NCI-H82 (cell line): ENCODE data around the gene DNMBP.
A peak's percentile ranks its signal among the peaks of the same experiment; 100 is the strongest.
"Not testable (repeated sequence)": the region's sequence is repeated elsewhere in the genome, so short reads cannot be mapped to it uniquely, and the experiment has no call there.

ENCODE experiments used
- DNase-seq: peaks from one replicate; lab custom pipeline; 2025; lab: John Stamatoyannopoulos, UW

DNMBP gene

DNA sequence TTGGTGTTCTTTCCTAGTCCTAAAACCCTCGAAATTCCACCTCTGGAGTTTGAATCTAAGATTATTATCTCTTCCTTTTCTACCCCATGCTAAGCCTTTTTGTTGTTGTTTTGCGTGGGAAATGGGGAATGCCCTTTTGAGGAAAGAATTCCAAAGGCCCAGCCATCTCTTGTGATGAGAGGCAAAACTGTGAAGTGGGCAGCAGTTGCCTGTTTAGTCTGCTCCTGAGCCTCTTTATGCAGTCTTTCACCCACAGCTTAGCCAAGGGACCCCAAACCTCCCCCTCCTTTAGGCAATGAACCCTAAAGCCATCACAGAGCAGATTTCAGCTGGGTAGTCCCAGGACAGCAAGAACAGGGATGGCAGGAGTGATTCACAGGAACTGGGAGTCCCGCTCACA, 95.5 kb downstream of the DNMBP start:
- no peak for DNase-seq

DNA sequence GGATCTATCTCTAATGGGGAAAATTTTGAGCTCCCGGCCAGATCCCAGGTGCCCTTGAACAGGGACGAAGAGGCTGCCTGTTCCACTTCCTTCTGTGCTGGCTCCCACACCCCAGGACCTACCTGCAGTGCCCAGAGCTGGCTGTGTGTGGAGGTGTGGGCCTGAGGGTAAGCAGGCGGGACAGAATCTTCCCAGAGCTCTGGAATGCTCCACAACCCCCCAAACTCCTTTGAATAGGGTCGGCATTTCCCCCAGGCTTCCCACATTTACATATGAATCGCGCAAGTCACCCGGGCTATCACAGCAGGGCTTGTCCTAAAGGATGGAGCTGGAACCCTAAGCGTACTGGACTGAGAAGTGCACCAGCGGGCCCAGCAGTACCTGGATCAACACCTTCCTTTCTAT, 95.9 kb downstream of the DNMBP start:
- DNase-seq, result peak; percentile 56

DNA sequence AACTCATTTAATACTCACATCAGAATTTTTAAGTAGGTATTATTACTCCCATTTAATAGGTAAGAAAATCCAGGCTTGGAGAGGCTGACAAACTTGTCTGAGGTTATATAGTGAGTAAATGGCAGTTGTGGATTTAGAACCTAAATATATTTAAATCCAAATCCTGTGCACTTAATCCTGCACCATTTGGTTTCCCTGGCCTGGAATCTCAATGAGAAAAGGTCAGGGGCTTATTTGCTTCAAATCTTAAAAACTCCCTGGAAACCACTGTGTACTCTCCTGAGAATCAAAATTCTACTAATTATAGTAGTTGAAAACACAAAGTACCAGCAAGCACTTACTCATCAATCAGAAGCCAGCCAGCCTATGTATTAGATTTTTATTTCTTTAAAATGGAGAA, 97.7 kb downstream of the DNMBP start:
- peak; percentile 75 for DNase-seq

DNA sequence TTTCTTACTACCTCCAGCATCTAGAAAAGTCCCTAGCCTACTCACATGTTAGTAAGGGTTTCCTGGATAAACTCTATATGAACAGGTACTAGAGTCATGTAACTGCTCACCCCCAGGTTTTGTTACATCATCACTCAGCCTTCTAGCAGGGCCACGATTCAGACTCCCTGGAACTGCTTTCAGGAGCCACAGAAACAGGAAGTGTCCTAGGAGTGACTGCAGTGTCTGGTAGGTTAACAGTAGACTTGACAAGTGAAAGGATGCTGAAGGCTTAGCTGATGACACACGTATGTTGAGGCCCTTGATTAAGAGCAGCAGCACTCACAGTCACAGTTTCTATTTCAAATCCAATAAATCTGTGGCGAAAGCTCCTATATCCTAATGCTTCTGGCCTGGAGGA, 101.2 kb downstream of the DNMBP start:
- peak; percentile 50 for DNase-seq

DNA sequence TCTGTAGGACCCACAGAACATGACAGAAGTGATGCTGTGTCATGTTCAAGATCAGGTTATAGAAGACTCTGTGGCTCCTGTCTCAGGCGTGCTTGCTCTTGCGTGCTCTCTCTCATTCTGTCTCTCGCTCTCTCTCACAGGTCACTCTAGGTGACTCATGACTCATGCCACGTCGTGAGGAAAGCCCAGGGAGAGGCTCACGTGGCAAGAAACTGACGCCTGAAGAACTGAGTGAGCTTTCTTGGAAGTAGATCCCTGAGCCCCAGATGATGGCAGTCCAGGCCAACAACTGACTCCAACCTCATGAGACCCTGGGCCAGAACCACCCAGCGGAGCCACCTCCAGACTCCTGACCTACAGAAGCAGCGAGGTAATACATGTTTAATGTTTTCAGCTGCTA, 103.3 kb downstream of the DNMBP start:
- no peak for DNase-seq

DNA sequence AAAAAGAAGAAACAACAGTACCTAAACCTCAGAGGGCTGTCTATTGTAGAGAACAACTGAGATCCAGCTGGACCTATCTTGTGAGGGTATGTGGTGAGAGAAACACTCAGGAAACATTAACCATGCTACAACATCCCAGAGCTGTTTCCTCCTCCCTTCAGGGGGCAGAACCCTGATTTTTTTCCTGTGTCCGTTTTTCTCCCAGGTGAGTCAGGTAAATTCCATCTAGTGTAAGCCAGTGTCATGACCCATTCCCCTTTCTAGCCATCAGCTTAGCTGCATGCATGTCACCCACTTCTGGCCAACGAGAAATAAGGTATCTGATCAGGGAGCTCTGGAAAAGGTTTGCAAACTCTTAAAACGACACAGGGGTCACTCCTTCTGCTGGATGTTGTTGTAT, 103.8 kb downstream of the DNMBP start:
- DNase-seq, result no peak

DNA sequence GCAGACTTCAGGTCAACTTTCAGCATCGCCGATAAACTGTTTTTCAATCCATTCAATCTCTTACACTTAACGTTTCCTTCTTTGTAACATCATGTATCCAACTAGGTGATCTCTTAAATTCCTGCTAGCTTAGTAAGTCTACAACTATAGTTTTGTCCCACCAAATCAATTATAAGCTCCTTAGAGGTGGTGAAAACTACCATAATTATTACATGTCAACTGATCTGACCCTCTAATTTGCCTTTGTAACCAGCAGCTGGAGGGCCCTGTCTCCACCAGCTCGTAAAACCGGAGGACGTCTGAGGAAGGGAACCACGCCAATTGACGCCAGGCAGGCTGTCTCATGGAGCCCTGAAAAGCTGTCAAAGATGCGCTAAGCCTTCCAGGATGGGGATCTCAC, 113.9 kb downstream of the DNMBP start:
- no peak for DNase-seq

DNA sequence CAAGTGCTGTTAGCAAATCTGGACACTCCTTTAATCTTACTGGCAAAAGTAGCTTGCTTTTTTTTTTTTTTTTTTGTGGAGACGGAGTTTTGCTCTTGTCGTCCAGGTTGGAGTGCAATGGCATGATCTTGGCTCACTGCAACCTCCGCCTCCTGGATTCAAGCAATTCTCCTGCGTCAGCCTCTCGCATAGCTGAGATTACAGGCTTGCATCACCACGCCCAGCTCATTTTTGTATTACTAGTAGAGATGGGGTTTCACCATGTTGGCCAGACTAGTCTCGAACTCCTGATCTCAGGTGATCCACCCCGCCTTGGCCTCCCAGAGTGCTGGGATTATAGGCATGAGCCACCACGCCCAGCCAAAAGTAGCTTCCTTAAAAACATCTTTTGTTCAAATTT, 114.7 kb downstream of the DNMBP start:
- DNase-seq, result not testable (repeated sequence)

DNA sequence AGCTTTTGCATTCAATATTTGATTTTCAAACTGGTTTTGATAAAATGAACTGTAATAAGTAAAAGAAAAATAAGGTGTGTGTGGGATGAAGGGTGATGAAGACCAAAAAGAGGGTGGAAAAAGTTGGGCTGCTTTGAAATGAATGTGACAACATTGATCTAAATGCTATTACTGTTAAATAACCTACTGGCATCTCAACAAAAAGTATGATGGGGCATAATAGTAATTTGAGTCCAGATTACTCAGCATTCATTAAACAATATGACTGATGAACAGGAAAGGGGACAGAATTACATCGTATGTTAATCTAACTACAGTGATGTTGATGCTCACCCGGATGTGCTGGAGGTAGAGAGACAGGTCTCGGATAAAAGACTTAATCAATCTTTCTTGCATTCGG, 115.1 kb downstream of the DNMBP start:
- DNase-seq, result no peak

DNA sequence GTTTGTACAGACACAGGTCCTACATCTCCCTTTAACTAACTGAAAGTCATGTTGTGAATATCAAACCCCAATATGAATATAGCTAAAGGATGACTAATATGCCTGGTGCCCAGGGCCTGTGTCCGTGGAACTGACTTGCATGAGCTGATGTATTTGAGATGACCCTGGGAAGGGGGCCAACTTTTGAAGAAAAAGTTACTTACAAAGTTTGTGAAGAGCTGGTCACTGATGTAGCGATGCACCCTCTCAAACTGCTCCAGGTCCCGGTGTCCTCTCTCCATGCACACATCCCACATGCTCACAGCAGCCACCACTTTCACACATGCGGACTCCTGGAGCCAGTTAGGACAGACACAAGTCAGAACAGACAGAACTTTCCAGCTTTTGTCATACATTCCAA, 121.1 kb downstream of the DNMBP start:
- no peak for DNase-seq

DNA sequence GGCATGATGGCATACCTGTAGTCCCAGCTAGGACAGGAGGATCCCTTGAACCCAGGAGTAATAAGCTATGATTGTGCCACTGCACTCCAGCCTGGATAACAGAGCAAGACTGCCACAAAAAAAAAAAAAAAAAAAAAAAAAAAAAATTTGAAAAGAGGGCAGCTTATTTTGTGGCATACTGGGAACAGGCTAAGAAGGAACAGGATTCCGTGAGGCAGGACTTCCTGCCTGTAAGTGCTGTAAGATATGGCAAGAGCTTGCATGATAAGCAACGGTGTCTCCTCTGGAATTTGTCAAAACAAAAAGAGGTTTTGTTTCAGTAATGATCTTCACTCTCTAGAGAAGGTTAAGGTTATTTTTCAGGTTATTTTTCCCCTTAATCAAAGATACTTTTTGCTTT, 126.2 kb downstream of the DNMBP start:
- DNase-seq, result no peak

DNA sequence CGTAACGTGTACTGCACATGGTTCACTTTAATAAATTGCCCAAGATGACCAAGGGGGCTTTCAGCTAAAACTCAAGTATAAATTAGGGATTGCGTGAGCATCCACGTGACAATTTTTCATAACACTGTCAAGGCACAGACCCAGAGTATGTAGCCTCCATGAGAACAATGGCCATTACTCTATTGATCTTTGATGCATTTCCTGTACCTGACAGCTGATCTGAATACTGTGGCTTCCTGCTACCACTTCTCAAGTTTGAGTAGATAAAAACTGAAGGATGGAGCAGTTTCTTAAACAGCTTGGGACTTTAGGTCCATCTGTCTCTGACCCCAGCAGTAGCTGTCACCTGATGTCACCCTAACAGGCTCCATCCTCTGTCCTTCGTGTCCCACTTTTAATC, 128.4 kb downstream of the DNMBP start:
- DNase-seq, result peak; percentile 22

DNA sequence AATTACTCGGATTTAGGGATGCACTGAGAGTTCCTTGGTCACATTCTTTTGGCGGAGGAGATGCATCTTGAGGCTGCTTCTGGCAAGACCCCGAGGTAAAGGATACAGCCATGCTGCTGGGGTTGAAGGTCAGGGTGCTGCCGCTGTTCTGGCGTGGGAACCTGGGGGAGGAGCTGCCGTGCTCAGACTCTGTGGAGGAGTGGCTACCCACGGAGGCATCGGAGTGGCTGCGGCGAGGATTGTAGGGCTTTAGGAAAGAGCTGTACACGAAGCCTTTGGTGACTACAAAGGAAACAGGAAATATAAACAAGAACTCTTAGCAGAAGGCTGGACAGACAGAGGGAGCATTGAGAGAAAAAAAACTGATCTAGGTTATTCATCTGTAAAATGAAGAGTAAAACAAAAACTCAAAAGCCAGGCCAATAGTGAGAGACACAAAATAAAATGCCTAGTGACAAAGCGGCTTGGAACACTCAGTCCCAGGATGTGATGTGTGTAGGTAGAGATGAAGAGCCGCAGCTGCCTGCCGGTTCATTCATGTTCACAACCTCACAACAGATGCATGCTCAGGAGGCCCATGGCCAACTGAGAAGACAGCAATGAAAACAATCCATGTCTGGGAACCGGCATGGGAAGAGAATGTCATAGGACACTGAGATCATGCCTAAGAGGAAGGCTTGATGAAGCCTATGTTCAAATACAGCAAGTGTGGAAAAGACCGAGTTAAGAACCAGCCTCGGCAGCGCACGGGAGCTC, 129.5 kb downstream of the DNMBP start:
- DNase-seq, result no peak

DNA sequence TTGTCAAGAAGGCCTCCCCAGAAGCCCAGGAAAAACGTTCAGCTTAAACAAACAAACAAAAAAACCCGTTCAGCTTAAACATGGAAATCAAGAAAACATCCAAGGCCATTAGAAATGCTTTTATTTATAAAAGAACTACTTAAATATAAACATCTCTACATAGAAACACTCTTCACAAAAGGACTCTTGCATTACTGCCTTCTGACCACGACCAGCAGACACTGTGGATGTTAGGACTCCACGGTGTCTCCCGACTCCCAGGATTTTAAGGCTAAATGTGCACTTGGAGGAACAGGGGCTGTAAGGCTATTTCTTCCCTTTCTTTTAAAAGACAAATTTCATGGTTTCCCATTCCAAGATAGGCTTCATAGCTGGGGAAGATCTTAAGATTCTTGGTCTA, 134.3 kb downstream of the DNMBP start:
- no peak for DNase-seq

DNA sequence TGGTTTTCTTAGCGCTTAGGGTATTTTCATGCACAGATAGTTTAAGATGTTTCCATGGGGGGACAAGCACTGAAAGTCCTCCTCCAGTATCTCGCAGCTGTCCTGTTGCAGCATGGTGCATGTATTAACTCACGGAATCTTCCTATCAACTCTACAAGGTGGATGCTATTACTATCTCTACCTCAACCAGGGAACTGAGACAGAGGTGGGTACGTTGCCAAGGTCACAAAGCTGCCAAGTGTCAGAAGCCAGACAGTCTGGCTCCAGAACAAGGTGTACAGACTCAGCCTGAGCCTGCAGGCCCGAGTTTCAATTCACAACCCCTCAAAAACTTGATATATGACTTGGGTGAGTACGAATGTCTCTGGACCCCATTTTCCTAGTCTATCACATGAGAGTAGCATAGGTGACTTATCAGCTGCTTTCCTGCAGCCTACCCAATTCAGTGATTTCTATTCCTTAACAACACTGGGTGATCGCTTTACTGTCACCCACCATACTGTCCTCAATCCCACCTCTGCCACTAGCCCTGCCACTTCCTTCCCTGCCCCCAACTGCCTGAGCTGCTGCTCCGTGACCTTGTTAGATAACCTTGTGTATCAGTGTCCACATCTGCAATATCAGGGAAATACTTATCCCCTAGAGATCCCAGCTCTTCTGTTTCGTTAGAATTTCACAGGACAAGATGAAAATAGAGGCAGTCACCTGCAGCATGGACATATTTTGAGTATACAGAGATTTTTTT, 135.2 kb downstream of the DNMBP start:
- no peak for DNase-seq

DNA sequence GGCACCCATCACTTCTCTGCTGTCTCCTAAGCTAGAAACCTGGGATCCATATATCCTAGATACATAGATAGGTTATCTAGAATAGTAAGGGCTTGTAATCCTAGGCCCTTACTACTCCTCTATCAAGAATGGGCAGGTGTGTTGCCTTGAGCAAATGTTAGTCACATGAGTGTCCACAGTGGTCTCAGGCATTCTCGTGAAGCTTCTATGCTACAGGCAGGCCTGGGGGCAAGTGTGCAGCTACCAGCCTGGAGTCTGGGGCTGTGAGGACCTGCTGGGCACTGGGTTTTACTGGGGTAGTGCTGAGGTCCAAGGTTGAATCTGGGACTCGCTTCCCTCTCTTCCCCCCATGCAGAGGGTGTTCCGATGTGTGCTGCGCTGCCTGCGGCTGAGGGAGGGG, 135.9 kb downstream of the DNMBP start:
- no peak for DNase-seq

DNA sequence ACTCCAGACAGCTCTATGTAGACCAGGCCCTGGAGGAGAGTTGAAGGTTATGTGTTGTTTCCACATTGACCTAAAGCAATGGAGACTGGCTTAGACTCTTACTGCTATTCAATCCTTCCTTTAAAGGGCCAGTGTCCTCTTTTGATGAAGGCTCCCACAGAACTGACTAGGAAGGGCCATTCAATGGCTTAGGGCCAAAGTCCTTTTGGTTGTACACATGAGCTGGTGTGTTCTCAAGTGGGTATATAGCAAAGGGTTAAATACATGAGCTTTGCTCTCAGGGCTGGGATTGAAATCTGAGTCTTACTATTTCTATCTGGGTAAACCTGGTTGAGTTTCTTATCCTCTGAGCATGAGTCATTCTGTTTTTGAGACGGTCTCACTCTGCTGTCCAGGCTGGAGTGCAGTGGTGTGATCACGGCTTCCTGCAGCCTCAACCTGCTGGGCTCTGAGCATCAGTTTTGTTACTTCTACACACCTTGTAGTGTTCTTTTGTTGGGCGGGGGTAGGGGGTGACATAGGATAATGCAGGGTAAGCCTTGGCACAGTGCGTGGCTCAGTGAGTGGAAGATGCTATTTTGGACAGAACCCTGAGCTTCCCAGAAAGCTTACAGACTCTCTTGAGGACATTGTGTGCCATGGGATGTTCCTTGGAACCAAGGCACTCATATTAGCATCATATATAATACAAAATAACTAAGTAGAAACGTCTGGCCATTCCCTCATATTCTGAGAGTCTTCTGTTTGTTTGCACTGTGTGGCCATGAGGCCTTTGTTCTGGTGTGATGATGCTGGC, 137.2 kb downstream of the DNMBP start:
- no peak for DNase-seq

DNA sequence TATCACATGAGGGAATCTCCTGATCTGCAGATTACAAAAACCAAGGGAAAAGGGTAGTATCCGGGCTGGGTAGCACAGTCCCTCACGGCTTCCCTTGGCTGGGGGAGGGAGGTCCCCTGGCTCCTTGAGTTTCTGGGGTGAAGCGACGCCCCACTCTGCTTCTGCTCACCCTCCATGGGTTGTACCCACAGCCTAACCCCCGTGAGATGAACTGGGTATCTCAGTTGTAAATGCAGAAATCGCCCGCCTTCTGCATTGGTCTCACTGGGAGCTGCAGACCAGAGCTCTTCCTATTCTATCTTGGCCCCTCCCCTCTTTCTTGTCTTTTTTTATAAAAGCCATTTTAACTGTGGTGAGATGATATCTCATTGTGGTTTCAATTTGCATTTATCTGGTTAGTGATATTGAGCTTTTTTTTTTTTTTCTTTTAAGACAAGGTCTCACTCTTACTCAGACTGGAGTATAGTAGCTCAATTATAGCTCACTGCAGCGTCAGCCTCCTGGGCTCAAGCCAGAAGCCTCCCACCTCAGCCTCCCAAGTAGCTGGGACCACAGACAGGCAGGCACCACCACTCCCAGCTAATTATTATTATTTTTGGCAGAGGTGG, 139.5 kb downstream of the DNMBP start:
- no peak for DNase-seq

DNA sequence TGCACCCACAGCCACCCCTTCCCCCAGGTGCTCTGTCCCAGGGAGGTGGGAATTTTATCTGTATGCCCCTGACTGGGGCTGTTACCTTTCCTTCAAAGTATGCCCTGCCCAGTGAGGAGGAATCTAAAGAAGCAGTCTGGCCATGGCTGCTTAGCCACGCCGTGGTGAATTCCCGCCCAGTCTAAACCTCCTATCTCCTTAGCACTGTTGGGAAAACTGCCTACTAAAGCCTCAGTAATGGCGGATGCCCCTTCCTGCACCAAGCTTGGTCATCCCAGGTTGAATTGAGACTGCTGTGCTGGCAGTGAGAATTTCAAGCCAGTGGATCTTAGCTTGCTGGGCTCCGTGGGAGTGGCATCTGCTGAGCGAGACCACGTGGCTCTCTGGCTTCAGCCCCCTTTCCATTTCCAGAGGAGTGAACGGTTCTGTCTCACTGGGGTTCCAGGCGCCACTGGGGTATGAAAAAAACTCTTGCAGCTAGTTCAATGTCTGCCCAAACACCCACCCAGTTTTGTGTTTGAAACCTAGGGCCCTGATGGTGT, 140.1 kb downstream of the DNMBP start:
- no peak for DNase-seq

DNA sequence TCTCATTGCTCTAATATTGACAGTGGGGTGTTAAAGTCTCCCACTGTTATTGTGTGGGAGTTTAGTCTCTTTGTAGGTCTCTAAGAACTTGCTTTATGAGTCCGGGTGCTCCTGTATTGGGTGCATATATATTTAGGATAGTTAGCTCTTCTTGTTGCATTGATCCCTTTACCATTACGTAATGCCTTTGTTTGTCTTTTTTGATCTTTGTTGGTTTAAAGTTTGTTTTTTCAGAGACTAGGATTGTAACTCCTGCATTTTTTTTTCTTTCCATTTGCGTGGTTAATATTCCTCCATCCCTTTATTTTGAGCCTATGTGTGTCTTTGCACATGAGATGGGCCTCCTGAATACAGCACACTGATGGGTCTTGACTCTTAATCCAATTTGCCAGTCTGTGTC, 142.5 kb downstream of the DNMBP start:
- not testable (repeated sequence) for DNase-seq

DNA sequence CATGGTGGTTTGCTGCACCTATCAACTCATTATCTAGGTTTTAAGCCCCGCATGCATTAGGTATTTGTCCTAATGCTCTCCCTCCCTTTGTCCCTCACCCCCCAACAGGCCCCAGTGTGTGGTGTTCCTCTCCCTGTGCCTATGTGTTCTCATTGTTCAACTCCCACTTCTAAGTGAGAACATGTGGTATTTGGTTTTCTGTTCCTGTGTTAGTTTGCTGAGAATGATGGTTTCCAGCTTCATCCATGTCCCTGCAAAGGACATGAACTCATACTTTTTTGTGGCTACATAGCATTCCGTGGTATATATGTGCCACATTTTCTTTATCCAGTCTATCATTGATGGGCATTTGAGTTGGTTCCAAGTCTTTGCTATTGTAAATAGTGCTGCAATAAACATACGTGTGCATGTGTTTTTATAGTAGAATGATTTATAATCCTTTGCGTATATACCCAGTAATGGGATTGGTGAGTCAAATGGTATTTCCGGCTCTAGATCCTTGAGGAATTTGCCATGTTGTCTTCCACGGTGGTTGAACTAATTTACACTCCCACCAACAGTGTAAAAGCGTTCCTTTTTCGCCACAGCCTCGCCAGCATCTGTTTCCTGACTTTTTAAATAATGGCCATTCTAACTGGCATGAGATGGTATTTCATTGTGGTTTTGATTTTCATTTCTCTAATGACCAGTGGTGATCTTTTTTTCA, 146.1 kb downstream of the DNMBP start:
- not testable (repeated sequence) for DNase-seq

DNA sequence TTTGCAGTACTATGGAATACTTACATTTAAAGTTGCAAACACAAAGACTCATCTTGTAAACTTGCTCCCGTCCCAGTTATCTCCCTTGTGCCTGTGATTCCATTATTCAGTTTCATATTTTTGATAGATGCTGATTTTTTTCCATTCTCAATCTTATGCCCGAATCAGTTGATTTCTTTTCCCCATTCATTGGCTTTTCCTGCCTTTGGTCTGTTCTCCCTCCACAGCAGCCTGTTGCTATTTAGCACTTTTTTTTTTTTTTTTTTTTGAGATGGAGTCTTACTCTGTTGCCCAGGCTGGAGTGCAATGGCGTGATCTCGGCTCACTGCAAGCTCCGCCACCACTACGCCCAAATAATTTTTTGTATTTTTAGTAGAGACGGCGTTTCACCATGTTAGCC, 149.3 kb downstream of the DNMBP start:
- DNase-seq, result no peak
